B cell (primary cell): Measurements from ENCODE around the gene HOXA5. TPM values are rescaled to one million over a fixed set of nuclear protein-coding genes. Genes with fewer than 3 reads are reported as not detected.

Experiments used
- ATAC-seq: fragments of 200-7000 bp; cut with Tn5 transposase; one replicate; pipeline ENCODE4 v1.10.0; 2021; ENCODE audit warnings: low read depth, mild to moderate bottlenecking, moderate number of reproducible peaks, moderate library complexity
- CTCF ChIA-PET: fragments of 350-600 bp; sonication (Branson Sonifier 250); formaldehyde crosslinking; loops from one replicate; lab custom pipeline; 2021; ENCODE audit warnings: antibody characterized with exemption, inconsistent platforms; lab: Charles Lee
- POLR2A ChIA-PET: fragments of 350-600 bp; sonication (Branson Sonifier 250); formaldehyde crosslinking; loops from one replicate; lab custom pipeline; 2021; ENCODE audit warnings: antibody characterized with exemption; lab: Charles Lee
- DNase-seq: peaks from one replicate; pipeline ENCODE4 v3.0.0; 2013
- H2AFZ ChIP-seq: 2 replicates; pipeline ENCODE4 v1.6.1; 2012; ENCODE audit warnings: mild to moderate bottlenecking, low read depth, low read length; ENCODE audit not compliant: insufficient read depth, poor library complexity, severe bottlenecking
- H3K27ac ChIP-seq, 2 donors: 1 replicate in 1 of 2; 2 replicates in 1 of 2; pipeline ENCODE4 v1.5.1; 2012 to 2013; ENCODE audit warnings: low read length in 2 of 2, mild to moderate bottlenecking in 2 of 2, moderate library complexity in 1 of 2
- H3K27me3 ChIP-seq, 4 experiments: fragments of 200-600 bp in 1 of 4; sonication (generic) in 1 of 4; replicated peaks in 1 of 4; 1 replicate in 2 of 4; 2 replicates in 2 of 4; pipeline versions ENCODE4 v1.6.1 to v1.7.0; 2013 to 2016; ENCODE audit warnings: low read length in 3 of 4, mild to moderate bottlenecking in 2 of 4, mixed read lengths in 1 of 4, moderate library complexity in 1 of 4; ENCODE audit not compliant: insufficient read depth in 4 of 4, control insufficient read depth in 3 of 4; ENCODE audit errors: control extremely low read depth in 1 of 4
- H3K36me3 ChIP-seq, 2 experiments: replicated peaks in 1 of 2; 1 replicate in 1 of 2; 2 replicates in 1 of 2; pipeline versions ENCODE4 v1.6.1 to v1.7.1; 2013; ENCODE audit warnings: low read length in 1 of 2; ENCODE audit not compliant: insufficient read depth in 2 of 2, control insufficient read depth in 1 of 2; ENCODE audit errors: control extremely low read depth in 1 of 2, extremely low read depth in 1 of 2
- H3K4me1 ChIP-seq, 2 donors: fragments of 200-600 bp in 1 of 2; sonication (generic) in 1 of 2; 1 replicate in 1 of 2; 2 replicates in 1 of 2; pipeline versions ENCODE4 v1.5.1 to v1.6.1; 2013 to 2017; ENCODE audit warnings: low read length in 2 of 2; ENCODE audit not compliant: control insufficient read depth in 2 of 2, insufficient read depth in 2 of 2
- H3K4me2 ChIP-seq: replicated peaks from 2 replicates; pipeline ENCODE3; 2012; ENCODE audit warnings: mild to moderate bottlenecking, low read depth, low read length; ENCODE audit not compliant: poor library complexity, severe bottlenecking
- H3K4me3 ChIP-seq, 5 experiments: fragments of 200-600 bp in 1 of 5; sonication (generic) in 1 of 5; 1 replicate in 3 of 5; 2 replicates in 2 of 5; pipeline versions ENCODE4 v1.5.1 to v1.7.0; 2011 to 2016; ENCODE audit warnings: low read length in 4 of 5, mild to moderate bottlenecking in 4 of 5, low read depth in 2 of 5, control low read depth in 1 of 5, moderate library complexity in 1 of 5; ENCODE audit not compliant: insufficient read depth in 1 of 5; ENCODE audit errors: control extremely low read depth in 1 of 5, extremely low read depth in 1 of 5
- H3K79me2 ChIP-seq: fragments of 200-600 bp; sonication (generic); one replicate; pipeline ENCODE4 v1.6.0; 2016; ENCODE audit warnings: low read length; ENCODE audit not compliant: control insufficient read depth, insufficient read depth
- H3K9ac ChIP-seq: fragments of 200-600 bp; sonication (generic); 2 replicates; pipeline ENCODE4 v1.6.1; 2017; ENCODE audit warnings: mild to moderate bottlenecking, low read length, moderate library complexity
- H3K9me3 ChIP-seq, 3 donors: one replicate each; pipeline versions ENCODE4 v1.6.1 to v1.7.1; 2013; ENCODE audit warnings: low read length in 2 of 3; ENCODE audit not compliant: control insufficient read depth in 2 of 3, insufficient read depth in 1 of 3; ENCODE audit errors: control extremely low read depth in 1 of 3
- H4K20me1 ChIP-seq: 2 replicates; pipeline ENCODE4 v1.6.0; 2012; ENCODE audit warnings: mild to moderate bottlenecking, low read length; ENCODE audit not compliant: insufficient read depth, control insufficient read depth, poor library complexity, severe bottlenecking
- H3K27ac Mint-ChIP-seq: one replicate; pipeline ENCODE4 v1.8.0; 2021; ENCODE audit warnings: mixed read lengths
- H3K27me3 Mint-ChIP-seq: one replicate; pipeline ENCODE4 v1.8.0; 2021; ENCODE audit warnings: mixed read lengths
- H3K4me1 Mint-ChIP-seq: one replicate; pipeline ENCODE4 v1.8.0; 2021; ENCODE audit warnings: mixed read lengths
- H3K4me3 Mint-ChIP-seq: one replicate; pipeline ENCODE4 v1.8.0; 2021; ENCODE audit warnings: mixed read lengths
- H3K9me3 Mint-ChIP-seq: one replicate; pipeline ENCODE4 v1.8.0; 2022; ENCODE audit warnings: mixed read lengths; ENCODE audit not compliant: insufficient read depth
- CTCF ChIP-seq: fragments of 200-600 bp; IDR thresholded peaks from one replicate; pipeline ENCODE4 v1.8.0; 2022; ENCODE audit warnings: antibody characterized with exemption, mild to moderate bottlenecking
- EZH2 ChIP-seq: IDR thresholded peaks from 2 replicates; pipeline ENCODE4 v1.6.1; 2012; ENCODE audit warnings: borderline replicate concordance, low read depth, mild to moderate bottlenecking, moderate library complexity, low read length; ENCODE audit not compliant: insufficient read depth, poor library complexity, severe bottlenecking
- WGBS: methylation state at CpG from one replicate; pipeline ENCODE4 v1.1.5; 2013; ENCODE audit warnings: missing lambda C conversion rate; ENCODE audit not compliant: insufficient coverage; 5-methylcytosine and 5-hydroxymethylcytosine counted together
- intact Hi-C: fragments of 100-400 bp; cut with micrococcal nuclease; formaldehyde crosslinking; loops from one replicate; pipeline ENCODE4 v1.10.0; 2022
- polyA plus RNA-seq: library from polyadenylated mRNA; depleted of rRNA; stranded (reverse); fragments of >200 nt; gene quantifications from 2 replicates; pipeline ENCODE4 v1.2.3, GENCODE V29; 2012
- total RNA-seq, 2 donors: library from RNA; stranded (reverse); fragments of 120-200 nt in 1 of 2; gene quantifications; 1 replicate in 1 of 2; 2 replicates in 1 of 2; pipeline versions ENCODE4 v1.2.3 to v1.2.4, GENCODE V29; 2013 to 2022

The HOXA5 gene
- total and polyA plus RNA-seq, 2 donors (not counting 1 experiment from before 2014, with no cell fraction given), result not detected

DNA sequence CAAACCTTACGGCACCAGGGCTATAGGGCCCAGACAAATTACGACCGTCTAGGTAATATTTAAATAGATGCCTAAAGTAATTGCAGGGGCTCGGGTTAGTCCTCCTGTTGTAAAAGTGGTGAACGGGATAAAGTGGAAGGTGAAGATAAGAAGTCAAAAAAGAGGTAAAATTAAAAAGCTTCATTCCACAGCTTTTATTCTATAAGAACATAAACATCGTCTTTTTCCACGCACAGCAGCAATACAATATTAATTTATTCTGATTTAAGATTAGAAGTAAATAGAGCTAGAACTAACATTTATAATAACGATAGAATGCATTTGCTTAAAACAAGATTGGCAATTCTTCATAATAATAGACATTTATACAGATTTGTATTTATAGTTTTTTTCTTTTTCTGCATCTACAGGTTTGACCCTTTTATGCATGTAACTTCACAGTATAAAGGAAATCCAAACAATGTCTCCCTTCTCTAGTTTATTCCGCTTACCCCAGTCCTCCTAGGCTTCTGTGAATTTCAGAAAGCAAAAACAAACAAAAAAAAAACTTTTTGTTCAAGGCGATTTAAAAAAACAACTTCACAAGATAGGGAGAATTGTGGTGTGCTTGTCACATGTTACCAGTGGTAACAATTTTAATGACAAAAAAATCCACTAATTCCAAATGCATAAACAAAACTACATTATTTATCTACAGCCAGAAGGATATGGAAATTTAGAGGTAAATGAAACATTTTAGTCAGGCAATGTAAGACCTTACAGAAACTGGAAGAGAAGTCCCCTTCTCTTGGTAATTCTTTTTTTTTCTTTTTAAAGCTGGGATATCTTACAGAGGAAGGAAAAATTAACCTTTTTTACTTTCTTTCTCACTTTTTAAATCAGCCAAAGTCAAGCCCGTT lies 27.2 kb upstream of the HOXA5 start:
- no peak overlapping the region for H3K4me3 Mint-ChIP-seq
- POLR2A ChIA-PET, result no interaction called here

More for the DNA sequence above, 27.2 kb upstream of the HOXA5 start:
- DNase-seq (peak; percentile 37), ATAC-seq (no peak)
- 14% methylated on average over 1 of the region's 11 CpGs for WGBS
- no peaks in the 10 kb centered on the region for H3K36me3 ChIP-seq
- no peaks in the 10 kb centered on the region for H3K79me2 ChIP-seq
- peaks cover 56% of the 10 kb centered on the region for H3K27me3 Mint-ChIP-seq
- no peak overlapping the region for H2AFZ ChIP-seq
- H3K4me1 Mint-ChIP-seq, result peaks cover 19% of the 10 kb centered on the region
- no peak overlapping the region for H3K4me2 ChIP-seq
- peaks cover 0 to 84% (median 24%) of the 10 kb centered on the region in 3 donors for H3K9me3 ChIP-seq
- TF ChIP-seq EZH2 (no peak), CTCF (no peak)
- H3K27ac ChIP-seq, result no peak overlapping the region
- peaks cover 0 to 96% (median 82%) of the 10 kb centered on the region in 4 experiments for H3K27me3 ChIP-seq
- H4K20me1 ChIP-seq, result peaks cover 11% of the 10 kb centered on the region
- peaks cover 50 to 78% of the 10 kb centered on the region in 2 donors for H3K4me1 ChIP-seq
- H3K4me3 ChIP-seq, result no peak overlapping the region
- CTCF ChIA-PET, result interaction anchor here (1.0 to 2.8 kb wide), 6 partner anchors 9 to 25 kb away, joined by 3 to 10 read pairs (median 4); no protein-coding TSS in a partner anchor
- peak overlapping the region; percentile 61 for H3K27ac Mint-ChIP-seq
- H3K9me3 Mint-ChIP-seq, result no peaks in the 10 kb centered on the region
- no peak overlapping the region for H3K9ac ChIP-seq
- intact Hi-C loops, result no loop called here
